ENCODE measurements around the gene TANGO2. TPM values are rescaled to one million over a fixed set of nuclear protein-coding genes. Genes with fewer than 3 reads are reported as not detected.

TANGO2 gene
- total RNA-seq, 1 experiment from 2014 or later: 17.0 TPM

- TF ChIP-seq EGR1 (IDR thresholded peaks at IDR 0.05; ENCODE audit: low read depth): no peak
Observed at GRCh38 chr22:20079745-20080444, 59.0 kb downstream of the TANGO2 start, which contains the start of gene DGCR8 (continued).

- CTCF ChIA-PET: no interaction called here
- no TSS peak for BruUV-seq (replicated peaks)
- Histone ChIP-seq H3K4me1 (ENCODE audit: control insufficient read depth in 1 of 2, insufficient read depth in 2 of 2, low read length in 2 of 2) (peaks cover 13 to 38% of the 10 kb centered on the region in 2 experiments), H4K20me1 (ENCODE audit: insufficient read depth) (peaks cover 8% of the 10 kb centered on the region; the same call in 1 of the 2 replicates), H3K27me3 (ENCODE audit: insufficient read depth, low read length) (no peaks in the 10 kb centered on the region), H3K9me3 (ENCODE audit: control insufficient read depth in 1 of 2, insufficient read depth in 1 of 2, low read depth in 1 of 2, low read length in 2 of 2) (no peaks in the 10 kb centered on the region), H2AFZ (ENCODE audit: low read depth, low read length, poor library complexity, severe bottlenecking) (no peak overlapping the region), H3K4me3 (replicated peaks in 1 of 2; ENCODE audit: low read depth in 1 of 2, low read length in 2 of 2) (peak overlapping the region; percentile 85 to 99), H3K9me2 (ENCODE audit: insufficient read depth) (no peaks in the 10 kb centered on the region), H3K27ac (ENCODE audit: low read depth, low read length) (peak overlapping the region; percentile 93), H3K4me2 (ENCODE audit: low read length) (peak overlapping the region; percentile 97), H3K36me3 (ENCODE audit: control insufficient read depth in 1 of 2, insufficient read depth in 2 of 2, low read length in 2 of 2) (peaks cover 1 to 10% of the 10 kb centered on the region in 2 experiments; a peak in 2 of 4 replicates), H3K79me2 (ENCODE audit: insufficient read depth, low read length) (peaks cover 51% of the 10 kb centered on the region), H3K9ac (ENCODE audit: low read length) (peak overlapping the region; percentile 96)
- POLR2A ChIA-PET: no interaction called here
- intact Hi-C loops (cut with micrococcal nuclease): loop anchor here (1.0 to 10.0 kb wide), 2 partner anchors 37 to 96 kb away; partner anchors contain the start of gene TRMT2A
- RAD21 ChIA-PET (ENCODE audit: low non-redundant PET in 1 of 2, low total read pairs in 2 of 2, uncharacterized antibody in 2 of 2, unreplicated experiment in 2 of 2): no interaction called here
- DNase-seq (ENCODE audit: low read depth, low spot score) (no peak), ATAC-seq (peak; percentile 64)
- TF ChIP-seq CBX3 (IDR thresholded peaks at IDR 0.05; ENCODE audit: low read depth) (no peak), YY1 (IDR thresholded peaks at IDR 0.05; ENCODE audit: extremely low read depth, insufficient replicate concordance, low read depth, low read length) (peak; percentile 11), ZBTB33 (IDR thresholded peaks at IDR 0.05; ENCODE audit: extremely low read depth, insufficient replicate concordance, low read length) (no peak), SIN3A (IDR thresholded peaks at IDR 0.05; ENCODE audit: low read depth) (no peak), SP1 (IDR thresholded peaks at IDR 0.05; ENCODE audit: low read depth) (no peak), RAD21 (IDR thresholded peaks at IDR 0.05; ENCODE audit: low read depth) (no peak), SRF (IDR thresholded peaks at IDR 0.05; ENCODE audit: low read depth) (no peak), ZFX (IDR thresholded peaks at IDR 0.05) (peak; percentile 82), REST (IDR thresholded peaks at IDR 0.05; ENCODE audit: low read depth) (no peak), EZH2 (IDR thresholded peaks at IDR 0.05) (no peak)
Observed at GRCh38 chr22:20080445-20080775, 59.5 kb downstream of the TANGO2 start.

All from HCT116 (cell line).